Activated CD4-positive, CD25-positive, alpha-beta regulatory T cell (primary cell): ENCODE measurements around the gene RPL34.

Experiments
- DNase-seq, 4 experiments: peaks; one replicate each; lab custom pipeline; 2025; lab: John Stamatoyannopoulos, UW

Gene RPL34

DNA sequence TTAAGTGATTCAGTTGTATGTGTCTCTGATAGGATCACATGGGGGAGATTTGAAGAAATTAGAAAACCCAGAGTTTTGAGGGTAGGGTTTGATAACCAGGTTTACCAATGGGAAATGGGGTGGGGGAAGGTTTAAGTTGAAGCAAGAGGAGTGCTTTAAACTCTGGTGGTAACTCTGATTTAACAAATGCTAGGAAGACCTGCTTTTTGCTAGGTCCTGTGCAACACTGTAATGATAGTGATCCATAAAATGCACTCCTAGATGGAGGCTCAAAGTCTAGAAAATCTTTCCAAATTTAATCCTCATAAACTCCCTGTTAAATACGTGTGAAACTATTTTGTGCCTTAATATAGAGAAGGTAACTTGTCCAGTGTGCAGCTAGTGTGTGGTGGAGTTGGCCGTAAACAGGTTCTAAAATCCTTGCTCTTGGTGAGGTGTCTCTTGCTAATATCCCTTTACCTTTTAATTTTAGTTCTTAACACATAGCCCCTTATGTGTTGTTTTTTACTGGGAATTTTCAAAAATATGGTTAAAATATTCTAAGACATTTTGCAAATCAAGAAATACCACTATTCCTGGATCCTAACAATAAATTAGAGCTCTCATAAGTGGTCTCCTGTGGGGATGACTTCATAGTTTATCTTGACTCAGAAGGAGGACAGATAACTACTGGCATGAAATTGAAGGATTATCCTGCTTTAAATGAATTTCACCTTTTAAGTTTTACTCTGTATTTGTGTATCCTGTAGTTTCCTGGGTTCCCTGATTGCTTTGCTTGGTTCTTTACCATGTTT, 4.1 kb downstream of the RPL34 start:
- no peak for DNase-seq

DNA sequence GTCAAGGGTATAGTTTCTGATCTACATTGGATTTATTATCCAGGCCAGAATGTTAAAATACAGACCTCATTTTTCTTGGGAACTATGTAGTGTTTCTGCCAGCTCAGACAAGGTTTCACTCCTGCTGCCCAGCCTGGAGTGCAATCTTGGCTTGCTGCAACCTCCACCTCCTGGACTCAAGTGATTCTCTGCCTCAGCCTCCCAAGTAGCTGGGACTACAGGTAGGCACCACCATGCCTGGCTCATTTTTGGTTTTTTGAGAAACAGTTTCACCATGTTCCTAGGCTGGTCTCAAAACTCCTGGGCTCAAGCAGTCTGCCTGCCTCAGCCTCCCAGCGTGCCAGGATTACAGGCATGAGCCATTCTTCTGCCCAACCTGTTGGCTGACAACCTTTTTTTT, 5.7 kb downstream of the RPL34 start:
- no peak for DNase-seq

DNA sequence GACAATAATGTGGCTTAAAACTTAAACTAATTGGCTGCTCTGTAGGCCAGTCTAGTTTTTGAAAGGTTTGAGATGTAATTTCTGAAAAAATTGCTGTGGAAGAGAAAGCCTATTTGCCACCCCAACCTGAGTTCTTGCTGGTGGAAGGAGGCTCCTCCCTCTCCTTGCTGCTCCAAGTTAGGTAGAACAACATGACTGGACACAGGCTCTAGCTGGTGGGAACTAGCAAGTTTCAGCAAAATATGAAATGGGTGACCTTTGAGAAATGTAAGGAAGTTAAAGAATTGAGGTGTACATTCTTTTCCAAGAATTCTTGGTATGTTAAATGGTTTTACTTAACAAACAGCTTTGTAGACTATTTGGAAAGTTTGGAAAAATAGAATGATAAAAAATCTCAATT, 8.0 kb downstream of the RPL34 start:
- DNase-seq, result no peak

DNA sequence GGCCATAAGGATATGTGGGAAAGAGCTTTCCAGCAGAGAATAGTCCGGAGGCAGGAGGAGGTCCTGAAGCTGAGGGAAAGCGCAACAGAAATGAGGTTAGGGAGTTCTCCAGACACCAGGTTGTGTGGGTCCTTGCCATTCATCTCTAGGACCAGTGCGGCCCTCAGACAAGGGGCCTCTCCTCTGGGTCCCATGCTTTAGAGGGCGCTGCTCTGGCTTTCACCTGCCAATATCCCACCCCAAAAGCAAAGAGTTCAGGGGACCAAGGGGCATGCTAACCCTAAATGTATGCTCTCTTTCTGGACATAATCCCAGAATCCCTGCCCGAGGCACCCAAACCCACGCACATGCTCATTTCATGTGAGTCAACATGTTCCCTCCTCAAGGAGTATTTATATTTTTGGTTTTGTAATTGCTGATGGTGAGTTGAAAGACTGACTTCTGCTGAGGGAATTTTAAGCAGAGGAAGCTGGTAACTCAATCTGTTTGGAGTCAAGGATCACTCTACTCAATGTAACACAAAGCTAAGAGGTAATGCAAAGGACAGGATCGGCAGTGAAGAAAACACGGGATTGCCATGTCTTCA, 14.8 kb downstream of the RPL34 start:
- DNase-seq, result no peak

DNA sequence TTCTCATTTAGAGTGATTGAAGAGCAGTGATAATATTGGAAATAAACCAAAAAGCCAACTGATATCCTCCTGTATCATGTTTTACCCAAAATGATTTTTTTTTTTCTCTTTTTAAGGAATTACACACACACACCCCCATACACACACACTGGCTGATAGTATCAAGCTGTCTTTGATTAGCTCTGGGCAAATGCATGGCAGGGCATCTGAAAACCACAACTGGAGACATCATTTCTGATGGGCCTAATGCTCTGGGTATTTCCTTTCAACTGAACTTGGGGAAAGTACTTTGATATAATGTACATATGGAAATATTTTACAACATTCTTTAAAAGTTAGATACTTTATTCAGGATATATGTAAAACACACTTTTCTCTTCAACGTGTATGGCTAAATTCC, 15.9 kb downstream of the RPL34 start:
- no peak for DNase-seq

DNA sequence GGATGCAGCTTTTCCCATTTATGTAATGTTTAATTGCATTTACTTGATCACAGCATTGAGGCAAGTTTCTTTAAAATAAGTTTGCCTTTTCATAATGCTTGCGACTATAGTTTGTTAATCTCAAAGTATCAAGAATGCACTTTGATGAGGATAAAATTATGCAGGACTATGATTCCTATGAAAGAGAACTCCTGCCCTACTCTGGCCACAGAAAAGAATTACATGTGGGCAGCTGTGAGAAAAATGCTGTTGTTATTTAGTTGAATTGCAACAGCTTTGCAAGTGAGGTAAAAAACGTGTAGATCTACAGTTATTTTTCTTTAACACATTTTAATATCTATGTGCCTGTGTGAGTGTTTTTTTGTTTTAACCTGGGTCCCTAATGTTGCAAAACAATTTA, 17.5 kb downstream of the RPL34 start:
- no peak for DNase-seq

DNA sequence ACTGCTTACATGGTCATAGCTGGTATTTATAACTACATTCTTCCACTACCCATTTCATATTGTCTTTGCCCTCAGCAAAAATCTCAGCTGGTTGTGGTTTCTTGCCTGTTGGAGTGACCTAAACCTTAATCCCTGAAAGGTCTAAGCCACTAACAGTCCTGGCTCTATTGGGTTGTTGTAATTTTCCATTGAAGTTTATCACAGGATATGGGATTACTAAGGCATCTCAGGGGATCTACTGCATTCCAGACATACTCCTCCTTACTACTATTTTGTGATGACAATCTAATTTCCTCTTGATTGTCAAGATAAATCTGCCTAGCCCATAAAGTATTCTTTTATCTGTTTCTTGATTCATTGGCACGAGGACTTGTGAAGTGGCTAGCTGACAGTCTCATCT, 23.9 kb downstream of the RPL34 start:
- DNase-seq, result no peak

DNA sequence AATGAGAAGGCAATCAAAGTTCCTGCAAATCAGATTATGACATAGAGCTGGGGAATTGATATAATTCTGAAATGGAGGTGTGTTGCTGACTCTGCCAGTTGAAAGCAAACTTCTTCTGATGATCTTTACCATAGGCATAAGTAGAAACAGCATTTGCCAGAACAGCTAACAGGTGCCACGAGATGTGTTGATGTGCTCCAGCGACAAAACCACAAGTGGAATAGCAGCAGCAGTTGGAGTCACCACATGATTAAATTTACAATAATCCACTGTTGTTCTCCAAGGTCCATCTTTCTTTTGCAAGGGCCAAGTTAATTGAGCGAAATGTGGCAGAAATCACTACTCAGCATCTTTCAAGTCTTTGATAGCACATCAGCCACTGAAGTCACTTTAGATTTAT, 26.3 kb downstream of the RPL34 start:
- DNase-seq, result no peak

DNA sequence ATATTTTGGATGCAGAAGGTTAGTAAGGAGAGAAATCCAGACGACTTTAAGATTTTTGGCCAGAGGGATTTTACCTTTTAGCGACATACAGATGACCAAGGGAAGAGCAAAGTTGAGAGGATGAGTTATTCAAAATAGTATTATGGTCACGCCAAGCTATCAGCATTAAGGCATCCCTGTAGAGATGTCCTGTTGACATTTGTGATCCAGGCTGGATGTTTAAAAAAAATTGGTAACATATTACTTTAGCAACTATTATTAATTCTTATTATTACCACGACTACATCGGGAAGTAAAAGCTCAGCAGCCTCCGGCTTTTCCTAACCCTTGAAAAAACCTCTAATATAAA, 29.5 kb downstream of the RPL34 start:
- DNase-seq, result no peak

DNA sequence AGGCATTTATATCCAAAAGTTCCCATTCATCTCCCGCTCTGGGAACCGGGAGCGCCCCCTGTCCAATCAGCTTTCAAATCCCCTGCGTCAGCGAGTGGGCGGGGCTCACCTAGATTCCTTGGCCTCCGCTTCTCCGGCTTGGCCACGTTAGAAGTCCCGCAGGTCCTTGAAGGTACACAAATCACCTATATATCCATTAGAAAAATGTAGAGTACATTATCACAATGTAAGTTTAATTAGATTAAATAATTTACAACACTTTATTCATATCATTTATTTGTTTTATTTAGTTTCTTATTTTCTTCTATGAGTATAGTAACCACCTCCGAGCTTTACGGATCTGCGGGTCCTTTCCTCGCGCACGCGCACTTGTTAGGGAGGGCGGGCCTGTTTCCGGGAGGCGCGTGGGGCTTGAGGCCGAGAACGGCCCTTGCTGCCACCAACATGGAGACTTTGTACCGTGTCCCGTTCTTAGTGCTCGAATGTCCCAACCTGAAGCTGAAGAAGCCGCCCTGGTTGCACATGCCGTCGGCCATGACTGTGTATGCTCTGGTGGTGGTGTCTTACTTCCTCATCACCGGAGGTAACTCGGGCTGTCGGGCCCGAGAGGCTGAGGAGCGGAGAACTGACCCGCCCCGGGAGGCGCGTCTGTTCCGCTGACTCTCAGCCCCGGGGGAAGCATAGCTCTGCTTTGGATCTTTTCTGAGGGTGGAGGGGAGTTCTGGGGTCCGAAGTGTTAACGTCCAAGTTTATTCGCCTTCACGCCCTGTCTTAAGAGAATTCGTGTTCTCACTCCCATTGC, 30.0 kb downstream of the RPL34 start, which contains the start of gene OSTC:
Gene OSTC, plus strand, starts transcription at position 388 of the 802 bp plus-strand sequence. Its CDS starts 57 bp downstream, at position 445.
- peak; percentile 78 to 86 (median 83) for DNase-seq

DNA sequence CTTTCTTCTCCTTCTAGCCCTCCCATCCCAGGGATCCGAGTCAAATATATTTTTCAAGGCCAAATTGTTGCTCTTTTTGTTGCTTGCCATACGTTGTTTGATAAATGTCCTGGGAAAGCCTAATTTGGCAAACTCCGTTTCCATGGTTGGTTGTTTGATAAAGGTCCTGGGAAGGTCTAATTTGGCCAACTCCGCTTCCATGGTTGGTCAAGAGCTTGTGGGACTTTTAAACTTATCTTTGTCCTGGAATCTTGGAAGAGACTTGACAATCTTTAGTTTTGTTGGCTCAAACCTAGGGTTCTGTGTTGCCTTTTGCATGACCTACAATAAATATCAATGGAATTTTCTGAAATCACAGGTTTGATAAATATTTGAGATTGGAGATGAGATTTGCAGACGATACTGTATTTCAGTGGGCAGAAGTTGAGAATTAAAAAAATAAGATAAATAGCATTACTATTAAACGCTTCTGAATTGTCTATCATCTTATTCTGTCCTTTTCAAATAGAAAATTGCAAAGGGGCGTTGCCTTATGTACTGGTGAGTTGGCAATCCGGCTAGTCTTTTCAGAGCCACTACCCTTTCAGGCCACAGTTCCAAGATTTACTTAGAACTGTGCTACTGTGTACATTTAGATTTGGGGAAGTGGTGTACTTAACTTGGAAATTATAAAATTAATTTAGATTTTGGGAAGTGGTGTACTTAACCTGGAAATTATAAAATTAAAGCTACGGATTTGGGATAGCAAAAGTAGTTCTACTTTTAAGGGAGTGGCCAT, 30.8 kb downstream of the RPL34 start:
- DNase-seq, result no peak

DNA sequence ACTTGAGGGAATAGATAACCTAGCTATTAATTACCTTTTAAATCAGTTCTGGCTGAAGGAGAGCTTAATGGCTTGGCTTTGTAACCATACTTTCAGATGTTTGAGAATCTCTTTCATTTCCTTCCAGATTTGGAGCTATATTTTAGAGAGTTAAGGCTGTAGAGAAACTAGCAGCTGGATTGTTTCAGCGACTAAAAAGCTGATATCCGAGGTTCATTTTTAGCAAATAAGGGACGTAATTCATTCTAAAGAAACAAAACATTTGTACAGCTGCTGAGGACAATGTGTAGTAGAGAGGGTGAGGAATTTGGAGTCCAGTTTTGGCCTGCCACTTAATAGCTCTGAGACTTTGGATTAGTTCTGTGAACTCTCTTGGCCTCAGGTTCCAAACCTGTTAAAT, 42.3 kb downstream of the RPL34 start:
- DNase-seq, result no peak

DNA sequence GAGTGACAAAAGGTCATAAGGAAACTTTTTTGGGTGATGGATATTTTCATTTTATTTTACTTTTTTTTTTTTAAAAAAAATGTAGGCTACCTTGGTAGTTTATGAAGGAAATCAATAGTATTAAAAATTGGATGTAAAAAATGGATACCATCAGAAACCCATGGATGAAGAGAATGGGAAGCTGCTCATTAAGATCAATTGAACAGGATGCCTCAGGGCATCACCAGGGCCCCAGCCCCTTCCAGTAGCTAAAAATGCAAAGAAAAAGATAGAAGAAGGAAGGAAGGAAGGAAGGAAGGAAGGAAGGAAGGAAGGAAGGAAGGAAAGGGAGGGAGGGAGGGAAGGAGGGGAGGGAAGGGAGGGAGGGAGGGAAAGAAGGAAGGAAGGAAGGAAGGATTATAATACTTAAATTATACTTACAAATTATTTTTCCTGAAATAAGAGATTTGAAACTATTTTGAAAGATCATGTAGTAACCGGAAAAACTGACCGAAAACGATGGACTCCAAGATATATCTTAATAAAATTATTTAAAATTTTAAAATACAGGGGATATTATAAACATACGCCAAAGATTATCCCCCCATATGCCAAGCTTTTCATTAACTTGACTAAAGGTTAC, 54.1 kb downstream of the RPL34 start:
- DNase-seq, result no peak
